Tibial artery (tissue), 4 donors: ENCODE results near the gene IRF2BP2.

Experiments used
- DNase-seq, 2 donors: peaks; one replicate each; pipeline ENCODE4 v3.0.0-alpha.2; 2019
- H3K27ac ChIP-seq, 2 donors: fragments of 200-600 bp; sonication (generic) in 1 of 2; 1 replicate in 1 of 2; 2 replicates in 1 of 2; pipeline ENCODE4 v1.5.1; 2018 to 2019; ENCODE audit warnings: mild to moderate bottlenecking in 1 of 2
- H3K27me3 ChIP-seq, 2 donors: fragments of 200-600 bp; sonication (generic) in 1 of 2; one replicate each; pipeline versions ENCODE4 v1.5.1 to v1.6.0; 2016 to 2019
- H3K36me3 ChIP-seq, 3 donors: fragments of 200-600 bp; sonication (generic) in 2 of 3; one replicate each; pipeline ENCODE4 v1.5.1; 2016 to 2019; ENCODE audit warnings: mild to moderate bottlenecking in 2 of 3
- H3K4me1 ChIP-seq, 4 donors: fragments of 200-600 bp; sonication (generic) in 2 of 4; 1 replicate in 3 of 4; 2 replicates in 1 of 4; pipeline ENCODE4 v1.5.1; 2016 to 2019
- H3K4me3 ChIP-seq, 2 donors: fragments of 200-600 bp; sonication (generic) in 1 of 2; 1 replicate in 1 of 2; 2 replicates in 1 of 2; pipeline ENCODE4 v1.5.1; 2018 to 2019; ENCODE audit warnings: mild to moderate bottlenecking in 2 of 2
- H3K9me3 ChIP-seq, 3 donors: fragments of 200-600 bp; sonication (generic) in 1 of 3; one replicate each; pipeline ENCODE4 v1.5.1; 2016 to 2019
- intact Hi-C: fragments of 100-400 bp; cut with DNase I; formaldehyde crosslinking; loops from one replicate; pipeline ENCODE4 v1.15.0; 2023; ENCODE audit warnings: low total_unique reads
- TF ChIP-seq, protein P1 (sequence below), 2 experiments: fragments of 200-600 bp in 1 of 2; fragments of 450-650 bp in 1 of 2; IDR thresholded peaks; one replicate each; pipeline ENCODE4 v1.5.1; 2017 to 2019; ENCODE audit warnings: antibody characterized with exemption in 2 of 2, mild to moderate bottlenecking in 1 of 2, moderate library complexity in 1 of 2

IRF2BP2 gene

DNA sequence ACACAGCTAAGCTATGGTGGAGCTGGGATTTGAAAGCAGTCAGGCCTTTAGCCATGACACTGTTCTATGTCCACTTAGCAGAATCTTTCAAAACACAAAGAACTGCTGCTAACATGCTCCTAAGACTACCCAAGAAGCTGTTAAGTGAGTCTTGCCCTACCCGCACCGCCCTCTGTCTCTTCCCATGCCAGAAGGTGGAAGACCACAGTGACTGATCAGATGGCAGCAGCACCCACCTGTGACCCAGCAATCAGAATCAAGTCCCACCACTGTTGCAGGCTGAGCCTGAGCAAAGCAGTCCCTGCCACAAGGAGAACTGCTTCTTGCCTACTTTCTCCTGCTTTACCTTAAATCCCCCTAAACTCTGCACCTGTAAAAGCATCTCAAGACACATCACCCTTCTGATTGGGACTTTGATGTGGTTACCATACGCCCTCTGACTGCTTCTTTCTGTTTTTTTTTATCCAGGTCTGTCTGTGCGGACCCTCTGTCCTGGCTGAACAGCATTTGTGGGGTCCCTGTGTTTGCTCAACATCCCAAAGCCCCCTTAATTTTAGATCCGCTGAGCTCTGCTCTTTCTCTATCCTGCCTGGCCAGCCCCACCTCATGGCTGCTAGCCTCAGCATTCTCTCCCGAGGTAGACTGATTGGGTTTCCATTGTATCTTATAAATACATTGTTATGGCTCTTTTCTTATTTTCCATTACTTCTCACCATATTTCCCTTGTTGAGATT is 16.0 kb downstream of the IRF2BP2 start:
- H3K36me3 ChIP-seq: no peaks in the 10 kb centered on the region
- H3K27me3 ChIP-seq: no peaks in the 10 kb centered on the region
- H3K27ac ChIP-seq: no peak overlapping the region
- TF ChIP-seq, protein P1, sequence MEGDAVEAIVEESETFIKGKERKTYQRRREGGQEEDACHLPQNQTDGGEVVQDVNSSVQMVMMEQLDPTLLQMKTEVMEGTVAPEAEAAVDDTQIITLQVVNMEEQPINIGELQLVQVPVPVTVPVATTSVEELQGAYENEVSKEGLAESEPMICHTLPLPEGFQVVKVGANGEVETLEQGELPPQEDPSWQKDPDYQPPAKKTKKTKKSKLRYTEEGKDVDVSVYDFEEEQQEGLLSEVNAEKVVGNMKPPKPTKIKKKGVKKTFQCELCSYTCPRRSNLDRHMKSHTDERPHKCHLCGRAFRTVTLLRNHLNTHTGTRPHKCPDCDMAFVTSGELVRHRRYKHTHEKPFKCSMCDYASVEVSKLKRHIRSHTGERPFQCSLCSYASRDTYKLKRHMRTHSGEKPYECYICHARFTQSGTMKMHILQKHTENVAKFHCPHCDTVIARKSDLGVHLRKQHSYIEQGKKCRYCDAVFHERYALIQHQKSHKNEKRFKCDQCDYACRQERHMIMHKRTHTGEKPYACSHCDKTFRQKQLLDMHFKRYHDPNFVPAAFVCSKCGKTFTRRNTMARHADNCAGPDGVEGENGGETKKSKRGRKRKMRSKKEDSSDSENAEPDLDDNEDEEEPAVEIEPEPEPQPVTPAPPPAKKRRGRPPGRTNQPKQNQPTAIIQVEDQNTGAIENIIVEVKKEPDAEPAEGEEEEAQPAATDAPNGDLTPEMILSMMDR (IDR thresholded peaks at IDR 0.05): no peak
- H3K9me3 ChIP-seq: no peaks in the 10 kb centered on the region
- H3K4me1 ChIP-seq: peaks cover 0 to 34% (median 12%) of the 10 kb centered on the region in 4 donors
- no peak for DNase-seq
- H3K4me3 ChIP-seq: no peak overlapping the region
- intact Hi-C loops: no loop called here

DNA sequence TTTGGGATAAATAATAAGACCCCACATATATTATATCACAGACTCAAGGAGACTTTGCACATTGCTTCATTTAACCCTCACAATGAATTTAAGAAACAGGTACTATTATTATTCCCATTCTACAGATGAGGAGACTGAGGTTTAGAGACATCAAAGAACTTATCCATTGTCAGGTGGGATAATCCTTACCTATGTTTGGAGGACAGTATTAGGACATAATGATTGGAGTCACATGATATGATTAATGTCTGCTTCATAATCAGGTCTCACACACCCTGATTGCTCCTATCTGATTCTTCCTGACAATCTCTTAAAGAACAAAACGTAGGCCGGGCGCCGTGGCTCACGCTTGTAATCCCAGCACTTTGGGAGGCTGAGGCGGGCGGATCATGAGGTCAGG is 16.9 kb downstream of the IRF2BP2 start:
- H3K27me3 ChIP-seq: no peaks in the 10 kb centered on the region
- no peak overlapping the region for H3K4me3 ChIP-seq
- intact Hi-C loops: no loop called here
- DNase-seq: no peak
- H3K27ac ChIP-seq: no peak overlapping the region
- peaks cover 0 to 28% (median 5%) of the 10 kb centered on the region in 4 donors for H3K4me1 ChIP-seq
- no peaks in the 10 kb centered on the region for H3K9me3 ChIP-seq
- H3K36me3 ChIP-seq: no peaks in the 10 kb centered on the region
- TF ChIP-seq, protein P1 (IDR thresholded peaks at IDR 0.05): no peak

DNA sequence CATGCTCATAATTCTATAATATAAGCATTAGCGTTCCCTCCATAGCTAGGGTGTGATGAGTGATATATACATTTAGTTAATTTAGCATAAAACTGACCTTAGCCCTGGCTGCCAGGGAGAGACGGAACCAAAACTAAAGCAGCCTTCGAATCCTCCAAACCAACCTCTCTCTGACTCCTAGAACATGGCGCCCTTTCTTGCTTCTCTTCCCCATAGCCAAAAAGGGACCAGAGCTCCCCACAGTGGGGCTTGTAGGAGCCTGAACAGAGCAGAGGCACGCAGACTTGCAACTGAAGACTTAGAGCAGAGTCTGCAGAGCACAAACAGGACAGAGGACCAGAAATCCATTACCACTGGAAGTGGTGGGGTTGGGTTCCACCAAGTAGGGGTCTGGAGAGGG is 17.7 kb downstream of the IRF2BP2 start:
- peaks cover 0 to 32% (median 4%) of the 10 kb centered on the region in 4 donors for H3K4me1 ChIP-seq

DNA sequence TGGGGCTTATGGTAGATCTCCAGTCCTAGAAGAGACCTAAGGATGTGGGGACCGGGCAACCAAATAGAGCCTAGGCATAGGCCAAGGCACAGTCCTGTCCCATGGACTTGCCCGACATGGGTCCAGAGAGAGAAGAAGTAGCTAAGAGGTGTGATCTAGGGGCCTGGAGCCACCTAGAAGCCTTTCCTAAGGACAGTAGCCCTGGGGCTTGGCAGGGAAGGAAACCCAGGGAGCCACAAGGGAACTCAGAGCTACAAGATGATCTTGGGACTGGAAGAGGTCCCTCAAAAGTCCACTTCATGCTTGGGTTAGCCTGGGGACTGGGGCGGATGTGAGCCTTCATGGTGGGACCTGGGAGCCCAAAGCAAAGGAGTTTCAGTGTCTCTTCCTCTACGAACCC is 18.8 kb downstream of the IRF2BP2 start:
- intact Hi-C loops: no loop called here
- no peak for DNase-seq
- H3K4me1 ChIP-seq: peaks cover 0 to 43% (median 9%) of the 10 kb centered on the region in 4 donors
- peak overlapping the region; percentile 32 to 89 for H3K27ac ChIP-seq
- H3K4me3 ChIP-seq: no peak overlapping the region
- no peaks in the 10 kb centered on the region for H3K27me3 ChIP-seq
- H3K9me3 ChIP-seq: no peaks in the 10 kb centered on the region
- TF ChIP-seq, protein P1 (IDR thresholded peaks at IDR 0.05): no peak
- H3K36me3 ChIP-seq: no peaks in the 10 kb centered on the region

More for the DNA sequence above, 17.7 kb downstream of the IRF2BP2 start:
- Histone ChIP-seq H3K4me3 (no peak overlapping the region), H3K27me3 (no peaks in the 10 kb centered on the region), H3K36me3 (no peaks in the 10 kb centered on the region), H3K9me3 (no peaks in the 10 kb centered on the region), H3K27ac (no peak overlapping the region)
- TF ChIP-seq, protein P1 (IDR thresholded peaks at IDR 0.05): no peak
- intact Hi-C loops: no loop called here
- no peak for DNase-seq

DNA sequence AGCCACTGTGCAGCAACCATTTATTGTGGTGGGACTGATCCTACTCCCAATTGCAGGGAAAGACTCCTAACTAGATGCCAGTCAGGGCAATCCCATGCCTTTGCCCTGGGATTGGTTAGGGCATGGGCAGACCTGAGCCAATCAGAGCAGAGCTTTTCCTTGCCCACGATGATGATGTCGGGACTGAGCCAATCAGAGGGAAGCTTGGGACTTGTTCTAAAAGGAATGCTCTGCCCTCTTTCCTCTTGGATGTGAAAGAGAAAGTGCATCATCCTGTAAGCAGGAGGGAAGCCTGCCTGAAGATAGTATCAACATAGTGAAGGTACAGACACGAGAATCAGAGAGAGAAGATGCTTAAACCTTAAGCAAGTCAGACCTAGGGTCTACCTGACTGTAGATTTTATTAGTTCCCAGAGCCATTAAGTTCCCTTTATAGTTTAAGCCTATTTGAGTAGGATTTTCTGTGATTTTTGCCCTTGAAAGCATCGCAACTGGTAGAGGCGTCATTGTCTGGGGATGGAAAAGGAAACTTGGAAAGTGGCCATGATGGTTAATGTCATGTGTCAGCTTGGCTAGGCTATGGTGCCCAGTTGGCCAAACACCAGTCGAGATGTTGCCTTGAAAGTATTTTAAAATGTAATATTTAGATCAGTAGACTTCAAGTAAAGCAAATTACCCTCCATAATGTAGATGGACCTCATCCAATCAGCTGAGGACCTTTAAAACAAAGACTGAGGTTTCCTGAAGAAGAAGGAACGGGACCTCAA is 19.9 kb downstream of the IRF2BP2 start:
- DNase-seq: no peak
- intact Hi-C loops: no loop called here

More for the DNA sequence above, 19.9 kb downstream of the IRF2BP2 start:
- H3K9me3 ChIP-seq: no peaks in the 10 kb centered on the region
- TF ChIP-seq, protein P1 (IDR thresholded peaks at IDR 0.05): no peak
- no peaks in the 10 kb centered on the region for H3K27me3 ChIP-seq
- no peak overlapping the region for H3K4me3 ChIP-seq
- no peaks in the 10 kb centered on the region for H3K36me3 ChIP-seq
- H3K4me1 ChIP-seq: peaks cover 0 to 54% (median 19%) of the 10 kb centered on the region in 4 donors
- peak overlapping the region; percentile 32 to 89 for H3K27ac ChIP-seq
